NCI-H774 (cell line): ENCODE measurements around the gene PDIA3.
"Not testable (repeated sequence)": the region's sequence is repeated elsewhere in the genome, so short reads cannot be mapped to it uniquely, and the experiment has no call there.

Experiments used
- DNase-seq: peaks from one replicate; lab custom pipeline; 2025; lab: John Stamatoyannopoulos, UW

Gene PDIA3

GRCh38 chr15:43776718-43777266, 30.6 kb downstream of the PDIA3 start, which contains the start of gene ELL3:
Gene ELL3, minus strand, starts transcription at chr15:43776966. Its CDS starts 65 bp downstream, at chr15:43776901.
- DNase-seq: peak; percentile 80

GRCh38 chr15:43777267-43777914, 31.2 kb downstream of the PDIA3 start:
- DNase-seq: peak; percentile 80

- no peak for DNase-seq
Measured at GRCh38 chr15:43779016-43779415, 32.8 kb downstream of the PDIA3 start.

- DNase-seq: no peak
Measured at GRCh38 chr15:43789409-43789808, 43.2 kb downstream of the PDIA3 start.

- DNase-seq: peak; percentile 99
Measured at GRCh38 chr15:43791993-43792760, 45.9 kb downstream of the PDIA3 start, which contains the start of gene SERF2. Gene SERF2, plus strand, starts transcription at chr15:43792320. Its CDS starts 57 bp downstream, at chr15:43792377.

- no peak for DNase-seq
Measured at GRCh38 chr15:43792761-43793476, 46.7 kb downstream of the PDIA3 start.

- no peak for DNase-seq
Measured at GRCh38 chr15:43793647-43794046, 47.4 kb downstream of the PDIA3 start.

- no peak for DNase-seq
Measured at GRCh38 chr15:43794269-43795037, 48.2 kb downstream of the PDIA3 start.

GRCh38 chr15:43795197-43795596, 49.0 kb downstream of the PDIA3 start:
- DNase-seq: no peak

- DNase-seq: no peak
Measured at GRCh38 chr15:43795997-43796396, 49.8 kb downstream of the PDIA3 start.

GRCh38 chr15:43796566-43796965, 50.3 kb downstream of the PDIA3 start:
- no peak for DNase-seq

GRCh38 chr15:43799209-43799944, 53.1 kb downstream of the PDIA3 start:
- DNase-seq: peak; percentile 30

GRCh38 chr15:43799945-43800285, 53.7 kb downstream of the PDIA3 start, which contains the start of gene SERINC4:
Gene SERINC4, minus strand, starts transcription at chr15:43800220. Its CDS starts 234 bp downstream, at chr15:43799986.
- no peak for DNase-seq

- peak; percentile 83 for DNase-seq
Measured at GRCh38 chr15:43800286-43801141, 54.3 kb downstream of the PDIA3 start, which contains the start of gene HYPK. Gene HYPK, plus strand, starts transcription at chr15:43800599. Its CDS starts 24 bp downstream, at chr15:43800623.

GRCh38 chr15:43802676-43803075, 56.4 kb downstream of the PDIA3 start:
- DNase-seq: not testable (repeated sequence)

GRCh38 chr15:43808435-43808950, 62.3 kb downstream of the PDIA3 start:
- DNase-seq: no peak

GRCh38 chr15:43808960-43809678, 62.9 kb downstream of the PDIA3 start:
- DNase-seq: no peak

GRCh38 chr15:43815064-43815463, 68.8 kb downstream of the PDIA3 start:
- DNase-seq: not testable (repeated sequence)

GRCh38 chr15:43821505-43821904, 75.3 kb downstream of the PDIA3 start:
- no peak for DNase-seq
